Measurements from ENCODE around the gene TBC1D8.

DNA sequence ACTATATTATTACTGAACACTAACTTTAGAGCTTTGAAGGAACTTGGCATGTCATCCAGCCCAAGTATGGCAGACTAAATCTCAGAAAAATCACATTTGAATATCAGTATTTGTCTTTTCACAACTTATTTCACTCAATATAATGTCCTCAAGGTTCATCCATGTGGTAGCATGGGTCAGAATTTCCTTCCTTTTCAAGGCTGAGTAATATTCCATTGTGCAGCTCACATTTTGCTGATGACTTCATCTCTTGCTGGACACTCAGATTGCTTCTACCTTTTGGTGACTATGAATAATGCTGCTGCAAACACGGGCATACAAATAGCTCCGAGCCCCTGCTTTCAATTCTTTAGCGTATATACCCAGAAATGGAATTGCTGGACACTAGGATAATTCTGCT lies 102.4 kb downstream of the TBC1D8 start:
- TF ChIP-seq, protein P1, sequence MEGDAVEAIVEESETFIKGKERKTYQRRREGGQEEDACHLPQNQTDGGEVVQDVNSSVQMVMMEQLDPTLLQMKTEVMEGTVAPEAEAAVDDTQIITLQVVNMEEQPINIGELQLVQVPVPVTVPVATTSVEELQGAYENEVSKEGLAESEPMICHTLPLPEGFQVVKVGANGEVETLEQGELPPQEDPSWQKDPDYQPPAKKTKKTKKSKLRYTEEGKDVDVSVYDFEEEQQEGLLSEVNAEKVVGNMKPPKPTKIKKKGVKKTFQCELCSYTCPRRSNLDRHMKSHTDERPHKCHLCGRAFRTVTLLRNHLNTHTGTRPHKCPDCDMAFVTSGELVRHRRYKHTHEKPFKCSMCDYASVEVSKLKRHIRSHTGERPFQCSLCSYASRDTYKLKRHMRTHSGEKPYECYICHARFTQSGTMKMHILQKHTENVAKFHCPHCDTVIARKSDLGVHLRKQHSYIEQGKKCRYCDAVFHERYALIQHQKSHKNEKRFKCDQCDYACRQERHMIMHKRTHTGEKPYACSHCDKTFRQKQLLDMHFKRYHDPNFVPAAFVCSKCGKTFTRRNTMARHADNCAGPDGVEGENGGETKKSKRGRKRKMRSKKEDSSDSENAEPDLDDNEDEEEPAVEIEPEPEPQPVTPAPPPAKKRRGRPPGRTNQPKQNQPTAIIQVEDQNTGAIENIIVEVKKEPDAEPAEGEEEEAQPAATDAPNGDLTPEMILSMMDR (conservative IDR thresholded peaks at IDR 0.05; ENCODE audit: low read depth, low read length), result no peak
- TF ChIP-seq EZH2 (IDR thresholded peaks at IDR 0.05; ENCODE audit: borderline replicate concordance, low read depth, low read length, poor library complexity, severe bottlenecking), result no peak

All from A673 (cell line).